Measurements from ENCODE around the gene ITGAL. TPM values are rescaled to one million over a fixed set of nuclear protein-coding genes. Genes with fewer than 3 reads are reported as not detected.

Gene ITGAL
- total and polyA plus RNA-seq, 2 experiments from 2014 or later = not detected

- peaks cover 11% of the 10 kb centered on the region for H3K36me3 ChIP-seq
- peaks cover 35% of the 10 kb centered on the region for H3K4me1 ChIP-seq (ENCODE audit: low read depth)
- no peaks in the 10 kb centered on the region for H3K9me3 ChIP-seq (ENCODE audit: low read depth)
- H3K27me3 ChIP-seq = no peaks in the 10 kb centered on the region
- peak overlapping the region; percentile 74 for H3K27ac ChIP-seq
- H3K4me3 ChIP-seq = no peak overlapping the region
- TF ChIP-seq, protein P1, sequence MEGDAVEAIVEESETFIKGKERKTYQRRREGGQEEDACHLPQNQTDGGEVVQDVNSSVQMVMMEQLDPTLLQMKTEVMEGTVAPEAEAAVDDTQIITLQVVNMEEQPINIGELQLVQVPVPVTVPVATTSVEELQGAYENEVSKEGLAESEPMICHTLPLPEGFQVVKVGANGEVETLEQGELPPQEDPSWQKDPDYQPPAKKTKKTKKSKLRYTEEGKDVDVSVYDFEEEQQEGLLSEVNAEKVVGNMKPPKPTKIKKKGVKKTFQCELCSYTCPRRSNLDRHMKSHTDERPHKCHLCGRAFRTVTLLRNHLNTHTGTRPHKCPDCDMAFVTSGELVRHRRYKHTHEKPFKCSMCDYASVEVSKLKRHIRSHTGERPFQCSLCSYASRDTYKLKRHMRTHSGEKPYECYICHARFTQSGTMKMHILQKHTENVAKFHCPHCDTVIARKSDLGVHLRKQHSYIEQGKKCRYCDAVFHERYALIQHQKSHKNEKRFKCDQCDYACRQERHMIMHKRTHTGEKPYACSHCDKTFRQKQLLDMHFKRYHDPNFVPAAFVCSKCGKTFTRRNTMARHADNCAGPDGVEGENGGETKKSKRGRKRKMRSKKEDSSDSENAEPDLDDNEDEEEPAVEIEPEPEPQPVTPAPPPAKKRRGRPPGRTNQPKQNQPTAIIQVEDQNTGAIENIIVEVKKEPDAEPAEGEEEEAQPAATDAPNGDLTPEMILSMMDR (IDR thresholded peaks at IDR 0.05; ENCODE audit: low read depth, low read length) = no peak
- DNase-seq (ENCODE audit: low read depth in 1 of 2, low spot score in 1 of 2) = no peak
Observed at GRCh38 chr16:30553393-30553899, 80.9 kb downstream of the ITGAL start.

- H3K27ac ChIP-seq = no peak overlapping the region
- H3K36me3 ChIP-seq = peaks cover 11% of the 10 kb centered on the region
- H3K4me1 ChIP-seq (ENCODE audit: low read depth) = peaks cover 25% of the 10 kb centered on the region
- TF ChIP-seq, protein P1 (IDR thresholded peaks at IDR 0.05; ENCODE audit: low read depth, low read length) = no peak
- H3K27me3 ChIP-seq = no peaks in the 10 kb centered on the region
- DNase-seq (ENCODE audit: low read depth in 1 of 2, low spot score in 1 of 2) = no peak
- no peak overlapping the region for H3K4me3 ChIP-seq
- no peaks in the 10 kb centered on the region for H3K9me3 ChIP-seq (ENCODE audit: low read depth)
Observed at GRCh38 chr16:30554557-30555314, 82.2 kb downstream of the ITGAL start.

DNA sequence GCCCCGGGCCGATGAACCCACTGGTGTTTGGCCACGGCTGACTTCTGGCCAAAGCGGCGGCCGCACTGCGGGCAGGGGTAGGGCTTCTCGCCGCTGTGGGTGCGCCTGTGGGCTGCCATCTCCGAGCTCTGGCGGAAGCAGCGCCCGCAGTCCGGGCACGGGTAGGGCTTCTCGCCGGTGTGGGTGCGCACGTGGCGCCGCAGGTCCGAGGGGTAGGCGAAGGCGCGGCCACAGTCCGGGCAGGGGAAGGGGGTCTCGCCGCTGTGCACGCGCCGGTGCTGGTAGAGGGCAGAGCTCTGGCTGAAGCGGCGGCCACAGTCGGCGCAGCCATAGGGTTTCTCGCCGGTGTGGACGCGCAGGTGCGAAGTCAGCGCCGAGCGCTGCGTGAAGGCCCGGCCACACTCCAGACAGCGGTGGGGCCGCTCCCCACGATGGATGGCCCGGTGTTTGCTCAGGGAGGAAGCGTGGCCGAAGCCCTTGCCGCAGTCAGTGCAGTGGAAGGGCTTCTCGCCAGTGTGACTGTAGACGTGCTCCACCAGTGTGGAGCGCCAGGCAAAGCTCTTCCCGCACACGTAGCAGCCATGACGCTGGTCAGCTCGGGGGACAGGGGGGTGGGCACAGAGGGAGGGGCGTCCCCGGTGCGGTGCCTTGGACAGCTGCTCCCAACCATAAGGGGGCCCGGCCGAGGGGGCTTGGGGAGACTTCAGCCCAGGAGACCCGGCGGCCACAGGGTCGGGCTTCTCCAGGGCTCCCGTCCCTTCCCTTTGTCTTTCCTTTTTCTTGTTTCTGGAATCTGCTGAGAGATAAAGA is 83.0 kb downstream of the ITGAL start:
- no peak for DNase-seq (ENCODE audit: low read depth in 1 of 2, low spot score in 1 of 2)
- no peaks in the 10 kb centered on the region for H3K9me3 ChIP-seq (ENCODE audit: low read depth)
- H3K4me1 ChIP-seq (ENCODE audit: low read depth) = peaks cover 25% of the 10 kb centered on the region
- H3K27ac ChIP-seq = no peak overlapping the region
- no peaks in the 10 kb centered on the region for H3K27me3 ChIP-seq
- H3K4me3 ChIP-seq = no peak overlapping the region
- TF ChIP-seq, protein P1 (IDR thresholded peaks at IDR 0.05; ENCODE audit: low read depth, low read length) = no peak
- H3K36me3 ChIP-seq = peaks cover 11% of the 10 kb centered on the region

- no peak for DNase-seq (ENCODE audit: low read depth in 1 of 2, low spot score in 1 of 2)
- TF ChIP-seq, protein P1 (IDR thresholded peaks at IDR 0.05; ENCODE audit: low read depth, low read length) = no peak
- H3K4me1 ChIP-seq (ENCODE audit: low read depth) = peaks cover 25% of the 10 kb centered on the region
- no peaks in the 10 kb centered on the region for H3K27me3 ChIP-seq
- no peaks in the 10 kb centered on the region for H3K9me3 ChIP-seq (ENCODE audit: low read depth)
- H3K36me3 ChIP-seq = peaks cover 11% of the 10 kb centered on the region
- no peak overlapping the region for H3K4me3 ChIP-seq
- H3K27ac ChIP-seq = no peak overlapping the region
Observed at GRCh38 chr16:30556125-30556473, 83.6 kb downstream of the ITGAL start.

- Histone ChIP-seq H3K27ac (peak overlapping the region; percentile 94), H3K9me3 (ENCODE audit: low read depth) (no peaks in the 10 kb centered on the region), H3K4me1 (ENCODE audit: low read depth) (peaks cover 17% of the 10 kb centered on the region), H3K4me3 (peak overlapping the region; percentile 47), H3K36me3 (peaks cover 11% of the 10 kb centered on the region), H3K27me3 (no peaks in the 10 kb centered on the region)
- TF ChIP-seq, protein P1 (IDR thresholded peaks at IDR 0.05; ENCODE audit: low read depth, low read length) = no peak
- peak in 1 of 2 donors; percentile 8 for DNase-seq (ENCODE audit: low read depth in 1 of 2, low spot score in 1 of 2)
Observed at GRCh38 chr16:30557707-30557956, 85.1 kb downstream of the ITGAL start.

All from cardiac muscle cell (in vitro differentiated cells and primary cell).